Bronchial epithelial cell (primary cell): ENCODE measurements around the gene TTF2. TPM values are rescaled to one million over a fixed set of nuclear protein-coding genes. Genes with fewer than 3 reads are reported as not detected.

ENCODE experiments used
- DNase-seq: peaks from one replicate; pipeline ENCODE4 v3.0.0-alpha.2; 2010; ENCODE audit warnings: low read depth
- FAIRE-seq: peaks from 2 replicates; lab custom pipeline; 2011; peaks lifted over from hg19 to GRCh38; lab: Jason Lieb, UNC
- H3K27me3 ChIP-seq: 2 replicates; pipeline ENCODE4 v1.5.1; 2011; ENCODE audit warnings: low read length; ENCODE audit not compliant: control insufficient read depth, insufficient read depth
- H3K36me3 ChIP-seq: 2 replicates; pipeline ENCODE4 v1.5.1; 2011; ENCODE audit warnings: low read length; ENCODE audit not compliant: control insufficient read depth, insufficient read depth
- H3K4me3 ChIP-seq: 2 replicates; pipeline ENCODE4 v1.5.1; 2011; ENCODE audit warnings: mild to moderate bottlenecking, low read depth, low read length, control low read depth
- total RNA-seq: library from RNA; depleted of rRNA; stranded (reverse); fragments of >200 nt; gene quantifications from 2 replicates; pipeline ENCODE4 v1.2.1, GENCODE V29; 2014
- TF ChIP-seq, protein P1 (sequence below): IDR thresholded peaks from 2 replicates; pipeline ENCODE4 v1.5.1; 2011; ENCODE audit warnings: mild to moderate bottlenecking, moderate library complexity, low read length, control low read depth, inconsistent platforms; ENCODE audit not compliant: insufficient read depth, severe bottlenecking

TTF2 gene
- total RNA-seq, 1 donor from 2014 or later = 10.8 TPM

DNA sequence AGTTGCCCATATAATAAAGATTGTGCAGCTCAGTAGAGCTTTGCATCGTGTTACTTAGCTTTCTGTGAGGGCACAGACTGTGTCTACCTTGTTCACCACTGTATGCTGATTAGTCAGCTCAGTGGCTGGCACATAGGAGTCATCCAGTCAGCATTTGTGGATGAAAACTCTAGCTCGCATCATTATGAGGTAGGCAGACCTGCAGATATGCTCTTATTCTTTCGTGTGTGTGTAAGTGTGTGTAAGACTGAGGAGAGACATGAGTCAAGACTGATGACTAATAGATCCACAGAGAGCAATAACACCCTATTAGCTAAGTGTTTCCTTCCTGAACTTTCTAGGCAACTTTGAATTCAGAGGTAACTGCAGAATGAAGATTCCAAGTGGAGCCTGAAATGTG lies 17.1 kb downstream of the TTF2 start:
- DNase-seq = peak; percentile 100
- peak; percentile 86 for FAIRE-seq
- peaks cover 10% of the 10 kb centered on the region for H3K36me3 ChIP-seq
- no peak overlapping the region for H3K4me3 ChIP-seq
- no peaks in the 10 kb centered on the region for H3K27me3 ChIP-seq
- TF ChIP-seq, protein P1, sequence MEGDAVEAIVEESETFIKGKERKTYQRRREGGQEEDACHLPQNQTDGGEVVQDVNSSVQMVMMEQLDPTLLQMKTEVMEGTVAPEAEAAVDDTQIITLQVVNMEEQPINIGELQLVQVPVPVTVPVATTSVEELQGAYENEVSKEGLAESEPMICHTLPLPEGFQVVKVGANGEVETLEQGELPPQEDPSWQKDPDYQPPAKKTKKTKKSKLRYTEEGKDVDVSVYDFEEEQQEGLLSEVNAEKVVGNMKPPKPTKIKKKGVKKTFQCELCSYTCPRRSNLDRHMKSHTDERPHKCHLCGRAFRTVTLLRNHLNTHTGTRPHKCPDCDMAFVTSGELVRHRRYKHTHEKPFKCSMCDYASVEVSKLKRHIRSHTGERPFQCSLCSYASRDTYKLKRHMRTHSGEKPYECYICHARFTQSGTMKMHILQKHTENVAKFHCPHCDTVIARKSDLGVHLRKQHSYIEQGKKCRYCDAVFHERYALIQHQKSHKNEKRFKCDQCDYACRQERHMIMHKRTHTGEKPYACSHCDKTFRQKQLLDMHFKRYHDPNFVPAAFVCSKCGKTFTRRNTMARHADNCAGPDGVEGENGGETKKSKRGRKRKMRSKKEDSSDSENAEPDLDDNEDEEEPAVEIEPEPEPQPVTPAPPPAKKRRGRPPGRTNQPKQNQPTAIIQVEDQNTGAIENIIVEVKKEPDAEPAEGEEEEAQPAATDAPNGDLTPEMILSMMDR = no peak

DNA sequence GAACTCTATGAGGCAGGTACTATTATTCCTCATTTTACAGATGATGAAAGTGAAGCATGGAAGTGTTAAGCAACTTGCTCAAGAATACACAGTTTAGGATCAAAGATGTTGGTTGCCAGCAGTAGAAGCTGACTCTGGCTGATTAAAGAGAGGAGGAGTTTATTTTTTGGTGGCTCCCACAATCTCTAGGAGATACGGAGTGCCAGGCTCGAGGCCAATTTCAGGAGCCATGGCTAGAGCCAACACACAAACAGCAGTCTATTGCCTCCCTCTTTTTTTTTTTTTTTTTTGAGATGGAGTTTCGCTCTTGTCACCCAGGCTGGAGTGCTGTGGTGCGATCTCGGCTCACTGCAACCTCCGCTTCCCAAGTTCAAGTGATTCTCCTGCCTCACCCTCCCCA lies 19.6 kb downstream of the TTF2 start:
- DNase-seq (no peak), FAIRE-seq (no peak)
- Histone ChIP-seq H3K36me3 (peaks cover 13% of the 10 kb centered on the region), H3K4me3 (no peak overlapping the region), H3K27me3 (no peaks in the 10 kb centered on the region)
- TF ChIP-seq, protein P1 = no peak

DNA sequence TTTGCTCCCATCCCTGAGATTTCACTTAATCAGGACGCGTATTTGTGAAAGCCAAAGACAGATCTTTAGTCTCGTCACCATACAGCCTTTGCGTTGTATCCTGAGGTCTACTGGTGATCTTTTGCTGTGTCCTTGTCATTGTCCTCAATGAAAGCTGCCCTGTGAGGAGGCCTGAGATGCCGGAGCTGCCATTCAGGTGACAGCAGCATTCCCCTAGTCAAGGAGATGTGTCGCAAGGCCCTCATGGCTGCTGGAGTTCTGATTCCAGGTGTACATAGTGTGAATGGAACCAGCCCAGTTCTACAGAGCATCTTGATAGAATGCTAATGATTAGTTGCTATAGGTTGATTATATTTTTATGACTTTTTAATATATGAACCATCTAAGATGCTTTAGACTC lies 24.1 kb downstream of the TTF2 start:
- H3K36me3 ChIP-seq = peaks cover 8% of the 10 kb centered on the region

DNA sequence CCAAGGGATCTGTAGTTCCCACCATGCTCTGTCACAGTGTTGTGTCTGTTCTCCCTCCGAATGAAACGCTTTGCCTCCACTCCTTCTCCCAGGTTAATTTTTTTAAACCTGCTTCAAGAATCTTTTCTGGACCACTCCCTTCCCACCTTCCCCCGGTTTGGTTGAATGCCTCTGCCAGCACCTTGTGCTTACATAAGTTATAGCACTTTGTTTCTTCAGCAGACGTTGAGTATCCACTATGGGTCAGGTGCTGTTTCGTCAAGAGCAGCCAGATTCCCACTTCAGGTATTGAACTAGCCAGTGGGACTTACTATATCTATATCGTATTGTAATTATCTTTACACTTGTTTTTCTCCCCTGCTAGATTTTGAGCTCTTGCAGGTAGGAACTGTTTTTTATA lies 27.6 kb downstream of the TTF2 start:
- FAIRE-seq (no peak), DNase-seq (no peak)
- peaks cover 9% of the 10 kb centered on the region for H3K36me3 ChIP-seq
- TF ChIP-seq, protein P1 = no peak
- no peak overlapping the region for H3K4me3 ChIP-seq
- H3K27me3 ChIP-seq = no peaks in the 10 kb centered on the region

More for the DNA sequence above, 24.1 kb downstream of the TTF2 start:
- TF ChIP-seq, protein P1 = no peak
- no peak overlapping the region for H3K4me3 ChIP-seq
- FAIRE-seq = no peak
- H3K27me3 ChIP-seq = no peaks in the 10 kb centered on the region
- DNase-seq = no peak

DNA sequence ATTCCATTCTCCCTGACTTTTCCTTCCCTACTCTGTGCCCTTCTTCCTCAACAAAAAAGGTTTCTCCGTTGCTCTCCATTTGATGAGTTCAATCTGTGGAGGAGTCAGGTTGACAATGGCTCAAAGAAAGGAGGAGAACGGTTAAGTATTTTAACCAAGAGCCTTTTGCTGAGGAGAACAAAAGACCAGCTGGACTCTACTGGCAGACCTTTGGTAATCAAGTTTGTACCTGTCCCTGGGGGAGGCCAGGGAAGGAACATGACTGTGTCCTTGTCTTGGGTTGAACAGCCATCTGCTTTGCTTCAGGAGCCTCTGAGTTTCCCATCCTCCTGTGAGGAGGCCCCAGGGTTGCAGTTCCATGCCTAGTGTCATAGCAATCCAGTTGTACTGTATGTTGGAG lies 29.9 kb downstream of the TTF2 start:
- DNase-seq = no peak
- no peak for FAIRE-seq
- H3K4me3 ChIP-seq = no peak overlapping the region
- TF ChIP-seq, protein P1 = no peak
- no peaks in the 10 kb centered on the region for H3K27me3 ChIP-seq
- H3K36me3 ChIP-seq = peaks cover 5% of the 10 kb centered on the region

DNA sequence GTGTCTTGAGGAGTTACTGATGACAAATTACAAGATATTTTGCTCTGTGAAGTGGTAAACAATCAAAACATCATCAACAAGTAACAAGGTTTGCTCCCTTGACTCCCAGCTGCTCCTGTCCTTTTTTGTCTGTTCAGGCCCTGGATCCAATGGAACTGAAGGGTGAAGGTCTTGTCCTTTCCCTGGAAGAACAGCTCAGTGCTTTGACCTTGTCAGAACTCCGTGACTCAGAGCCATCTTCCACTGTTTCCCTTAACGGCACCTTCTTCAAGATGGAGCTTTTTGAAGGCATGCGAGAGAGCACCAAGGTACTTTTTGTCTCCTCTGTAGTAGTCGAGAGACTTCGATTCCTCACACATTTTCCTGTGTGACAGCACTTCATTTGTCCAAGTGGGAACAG lies 32.5 kb downstream of the TTF2 start:
- DNase-seq (peak; percentile 32), FAIRE-seq (no peak)
- H3K36me3 ChIP-seq = peaks cover 5% of the 10 kb centered on the region
- no peak overlapping the region for H3K4me3 ChIP-seq
- H3K27me3 ChIP-seq = no peaks in the 10 kb centered on the region
- TF ChIP-seq, protein P1 = no peak
